ENCODE data around the gene BACE1. TPM values are rescaled to one million over a fixed set of nuclear protein-coding genes. Genes with fewer than 3 reads are reported as not detected.

Gene BACE1
- total and polyA plus RNA-seq, 2 donors (not counting 3 experiments of a cell fraction or from before 2014, with no cell fraction given) = 28.8 to 29.6 TPM

- CTCF ChIA-PET = interaction anchor here (1.2 kb wide), 1 partner anchor 24 kb away, joined by 3 read pairs; the partner anchor contains the start of gene CEP164
- H3K27ac ChIP-seq (ENCODE audit: insufficient read depth, low read depth, low read length) = no peak overlapping the region
- no peak overlapping the region for H3K9ac ChIP-seq (replicated peaks; ENCODE audit: extremely low read depth, insufficient read depth, low read length)
- no peaks in the 10 kb centered on the region for H4K20me1 ChIP-seq (replicated peaks; ENCODE audit: control insufficient read depth, extremely low read depth, insufficient read depth, low read length)
- no peaks in the 10 kb centered on the region for H3K27me3 ChIP-seq (ENCODE audit: control insufficient read depth in 2 of 2, insufficient read depth in 2 of 2, low read length in 2 of 2)
- dilution Hi-C loops (cut with MboI; ENCODE audit: extremely low pct_ligation_motif_present, low sequenced_read_pairs) = no loop called here
- H3K4me1 ChIP-seq (ENCODE audit: control insufficient read depth, extremely low read depth, insufficient read depth, low read length) = no peaks in the 10 kb centered on the region
- DNase-seq (ENCODE audit: low read depth, low spot score) (no peak), FAIRE-seq (no peak)
- TF ChIP-seq FOS (IDR thresholded peaks at IDR 0.05; ENCODE audit: borderline replicate concordance, insufficient read depth, low read length) (no peak), POLR2A (IDR thresholded peaks at IDR 0.05; ENCODE audit: low read depth, low read length) (no peak), MYC (IDR thresholded peaks at IDR 0.05; ENCODE audit: low read depth, low read length) (no peak), CTCF (IDR thresholded peaks at IDR 0.05; ENCODE audit: extremely low read depth in 1 of 2, insufficient read depth in 1 of 2, low read depth in 1 of 2, low read length in 2 of 2) (no peak), MAX (IDR thresholded peaks at IDR 0.05; ENCODE audit: insufficient read depth, insufficient read length) (no peak), GATA2 (IDR thresholded peaks at IDR 0.05; ENCODE audit: insufficient read depth, insufficient read length, low read depth, low read length) (no peak), EZH2 (IDR thresholded peaks at IDR 0.05; ENCODE audit: borderline replicate concordance, low read depth, low read length, severe bottlenecking) (no peak), JUN (IDR thresholded peaks at IDR 0.05; ENCODE audit: borderline replicate concordance, insufficient read depth, insufficient read length, low read depth) (no peak), POLR2AphosphoS5 (IDR thresholded peaks at IDR 0.05; ENCODE audit: insufficient read depth, low read depth, low read length) (no peak)
- H3K4me3 ChIP-seq (replicated peaks in 1 of 3; ENCODE audit: insufficient read depth in 1 of 3, low read depth in 1 of 3, low read length in 3 of 3) = no peak overlapping the region
- POLR2A ChIA-PET = no interaction called here
- H3K4me2 ChIP-seq (ENCODE audit: insufficient read depth, low read length) = no peak overlapping the region
- BruUV-seq (replicated peaks) = no TSS peak
- intact Hi-C loops (cut with micrococcal nuclease) = no loop called here
- no peaks in the 10 kb centered on the region for H3K9me1 ChIP-seq (replicated peaks; ENCODE audit: control insufficient read depth, extremely low read depth, insufficient read depth, low read length)
- H3K9me3 ChIP-seq (replicated peaks; ENCODE audit: control insufficient read depth, insufficient read depth, low read length) = no peaks in the 10 kb centered on the region
- H2AFZ ChIP-seq (ENCODE audit: low read depth, low read length) = no peak overlapping the region
- H3K36me3 ChIP-seq (ENCODE audit: control insufficient read depth in 2 of 2, extremely low read depth in 1 of 2, insufficient read depth in 2 of 2, low read length in 2 of 2) = peaks cover 0 to 2% of the 10 kb centered on the region in 2 experiments
- no peaks in the 10 kb centered on the region for H3K79me2 ChIP-seq (ENCODE audit: control insufficient read depth, insufficient read depth, low read length)
Observed at GRCh38 chr11:117303646-117304315, 12.3 kb downstream of the BACE1 start.

Data from endothelial cell of umbilical vein (primary cell).